ENCODE measurements around the gene DBN1. TPM values are rescaled to one million over a fixed set of nuclear protein-coding genes. Genes with fewer than 3 reads are reported as not detected.

Gene DBN1
- total and polyA plus RNA-seq, 2 donors (not counting 3 experiments of a cell fraction or from before 2014, with no cell fraction given) = 198 to 336 TPM

DNA sequence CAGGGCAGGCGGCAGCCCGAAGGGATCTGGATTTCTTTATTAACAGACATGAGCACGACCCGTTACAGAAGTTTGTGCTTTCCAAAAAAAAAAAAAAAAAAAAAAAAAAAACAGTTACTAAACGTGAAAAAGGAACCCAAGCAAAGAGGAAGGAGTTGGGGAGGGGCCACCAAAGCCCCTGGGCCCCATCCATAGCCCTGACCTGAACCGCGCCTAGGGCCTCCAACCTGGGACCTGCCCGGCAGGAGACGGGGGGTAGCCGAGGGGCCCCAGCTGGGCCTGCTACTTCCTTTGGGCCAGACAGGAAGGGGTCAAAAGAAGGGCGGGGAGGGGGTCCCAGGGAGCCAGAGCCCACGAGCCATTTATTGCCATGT is 16.9 kb downstream of the DBN1 start:
- H3K4me1 ChIP-seq (ENCODE audit: control insufficient read depth, extremely low read depth, insufficient read depth, low read length) = peaks cover 30% of the 10 kb centered on the region
- intact Hi-C loops (cut with micrococcal nuclease) = loop anchor here (1.0 kb wide), 1 partner anchor 38 kb away; no protein-coding TSS in a partner anchor
- TF ChIP-seq POLR2AphosphoS5 (IDR thresholded peaks at IDR 0.05; ENCODE audit: insufficient read depth, low read depth, low read length) (no peak), POLR2A (IDR thresholded peaks at IDR 0.05; ENCODE audit: low read depth, low read length) (no peak), GATA2 (IDR thresholded peaks at IDR 0.05; ENCODE audit: insufficient read depth, insufficient read length, low read depth, low read length) (no peak), EZH2 (IDR thresholded peaks at IDR 0.05; ENCODE audit: borderline replicate concordance, low read depth, low read length, severe bottlenecking) (no peak), JUN (IDR thresholded peaks at IDR 0.05; ENCODE audit: borderline replicate concordance, insufficient read depth, insufficient read length, low read depth) (no peak), MYC (IDR thresholded peaks at IDR 0.05; ENCODE audit: low read depth, low read length) (no peak), FOS (IDR thresholded peaks at IDR 0.05; ENCODE audit: borderline replicate concordance, insufficient read depth, low read length) (no peak)
- TF ChIP-seq, protein P1, sequence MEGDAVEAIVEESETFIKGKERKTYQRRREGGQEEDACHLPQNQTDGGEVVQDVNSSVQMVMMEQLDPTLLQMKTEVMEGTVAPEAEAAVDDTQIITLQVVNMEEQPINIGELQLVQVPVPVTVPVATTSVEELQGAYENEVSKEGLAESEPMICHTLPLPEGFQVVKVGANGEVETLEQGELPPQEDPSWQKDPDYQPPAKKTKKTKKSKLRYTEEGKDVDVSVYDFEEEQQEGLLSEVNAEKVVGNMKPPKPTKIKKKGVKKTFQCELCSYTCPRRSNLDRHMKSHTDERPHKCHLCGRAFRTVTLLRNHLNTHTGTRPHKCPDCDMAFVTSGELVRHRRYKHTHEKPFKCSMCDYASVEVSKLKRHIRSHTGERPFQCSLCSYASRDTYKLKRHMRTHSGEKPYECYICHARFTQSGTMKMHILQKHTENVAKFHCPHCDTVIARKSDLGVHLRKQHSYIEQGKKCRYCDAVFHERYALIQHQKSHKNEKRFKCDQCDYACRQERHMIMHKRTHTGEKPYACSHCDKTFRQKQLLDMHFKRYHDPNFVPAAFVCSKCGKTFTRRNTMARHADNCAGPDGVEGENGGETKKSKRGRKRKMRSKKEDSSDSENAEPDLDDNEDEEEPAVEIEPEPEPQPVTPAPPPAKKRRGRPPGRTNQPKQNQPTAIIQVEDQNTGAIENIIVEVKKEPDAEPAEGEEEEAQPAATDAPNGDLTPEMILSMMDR (IDR thresholded peaks at IDR 0.05; ENCODE audit: extremely low read depth in 1 of 2, insufficient read depth in 1 of 2, low read depth in 1 of 2, low read length in 2 of 2) = no peak
- TF ChIP-seq, protein P2, sequence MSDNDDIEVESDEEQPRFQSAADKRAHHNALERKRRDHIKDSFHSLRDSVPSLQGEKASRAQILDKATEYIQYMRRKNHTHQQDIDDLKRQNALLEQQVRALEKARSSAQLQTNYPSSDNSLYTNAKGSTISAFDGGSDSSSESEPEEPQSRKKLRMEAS (IDR thresholded peaks at IDR 0.05; ENCODE audit: insufficient read depth, insufficient read length) = no peak

More for the DNA sequence above, 16.9 kb downstream of the DBN1 start:
- H3K9me1 ChIP-seq (replicated peaks; ENCODE audit: control insufficient read depth, extremely low read depth, insufficient read depth, low read length) = no peaks in the 10 kb centered on the region
- H3K79me2 ChIP-seq (ENCODE audit: control insufficient read depth, insufficient read depth, low read length) = peaks cover 3% of the 10 kb centered on the region
- H3K9ac ChIP-seq (replicated peaks; ENCODE audit: extremely low read depth, insufficient read depth, low read length) = no peak overlapping the region
- H4K20me1 ChIP-seq (replicated peaks; ENCODE audit: control insufficient read depth, extremely low read depth, insufficient read depth, low read length) = no peaks in the 10 kb centered on the region
- dilution Hi-C loops (cut with MboI; ENCODE audit: extremely low pct_ligation_motif_present, low sequenced_read_pairs) = no loop called here
- no TSS peak for BruUV-seq (replicated peaks)
- H3K27ac ChIP-seq (ENCODE audit: insufficient read depth, low read depth, low read length) = no peak overlapping the region
- no peak overlapping the region for H3K4me2 ChIP-seq (ENCODE audit: insufficient read depth, low read length)
- CTCF ChIA-PET = interaction anchor here (0.9 to 6.6 kb wide), 9 partner anchors 13 to 147 kb away, joined by 3 to 57 read pairs (median 12); partner anchors contain the start of genes DBN1 and LMAN2
- no peak overlapping the region for H2AFZ ChIP-seq (ENCODE audit: low read depth, low read length)
- H3K36me3 ChIP-seq (ENCODE audit: control insufficient read depth in 2 of 2, extremely low read depth in 1 of 2, insufficient read depth in 2 of 2, low read length in 2 of 2) = peaks cover 7 to 35% of the 10 kb centered on the region in 2 experiments
- H3K4me3 ChIP-seq (replicated peaks in 1 of 3; ENCODE audit: insufficient read depth in 1 of 3, low read depth in 1 of 3, low read length in 3 of 3) = no peak overlapping the region
- FAIRE-seq (peak; percentile 33), DNase-seq (ENCODE audit: low read depth, low spot score) (no peak)
- POLR2A ChIA-PET = interaction anchor here (1.2 kb wide), 1 partner anchor 17 kb away, joined by 3 read pairs; no protein-coding TSS in a partner anchor
- no peaks in the 10 kb centered on the region for H3K9me3 ChIP-seq (replicated peaks; ENCODE audit: control insufficient read depth, insufficient read depth, low read length)
- no peaks in the 10 kb centered on the region for H3K27me3 ChIP-seq (ENCODE audit: control insufficient read depth in 2 of 2, insufficient read depth in 2 of 2, low read length in 2 of 2)
